HCT116 (cell line): ENCODE data around the gene TDRD10. TPM values are rescaled to one million over a fixed set of nuclear protein-coding genes. Genes with fewer than 3 reads are reported as not detected.

Experiments
- ATAC-seq: fragments of 200-7000 bp; cut with Tn5 transposase; 2 replicates; pipeline ENCODE4 v1.9.1; 2020; ENCODE audit warnings: mild to moderate bottlenecking, moderate library complexity
- BruUV-seq: library from RNA; stranded (reverse); fragments of 400-500 nt; replicated peaks from 2 replicates; lab custom pipeline; 2021; lab: Mats Ljungman, UMichigan
- CTCF ChIA-PET: fragments of 300-600 bp; sonication (Branson Sonifier 250); formaldehyde crosslinking; loops from one replicate; lab custom pipeline; 2021; ENCODE audit warnings: antibody characterized with exemption; lab: Charles Lee
- POLR2A ChIA-PET: fragments of 300-600, 350-600 bp; sonication (Branson Sonifier 250); formaldehyde crosslinking; loops from one replicate; lab custom pipeline; 2021; ENCODE audit warnings: antibody characterized with exemption; lab: Charles Lee
- RAD21 ChIA-PET, 2 experiments: fragments of 300-600 bp; sonication (Branson Sonifier 250); formaldehyde crosslinking; loops; one replicate each; lab custom pipeline; 2023; ENCODE audit warnings: low total read pairs in 2 of 2; ENCODE audit not compliant: uncharacterized antibody in 2 of 2, unreplicated experiment in 2 of 2, low non-redundant PET in 1 of 2; lab: Charles Lee
- DNase-seq: peaks from one replicate; pipeline ENCODE4 v3.0.0-alpha.2; 2010; ENCODE audit warnings: low read depth, low spot score
- H2AFZ ChIP-seq: fragments of 200-600 bp; shearing (Covaris generic), sonication (generic); 2 replicates; pipeline ENCODE4 v1.6.1; 2017; ENCODE audit warnings: low read depth, mixed run types, mixed read lengths, antibody characterized with exemption, low read length; ENCODE audit not compliant: poor library complexity, severe bottlenecking
- H3K27ac ChIP-seq: 2 replicates; pipeline ENCODE4 v1.5.1; 2012; ENCODE audit warnings: low read depth, low read length
- H3K27me3 ChIP-seq: fragments of 200-600 bp; sonication (generic); 2 replicates; pipeline ENCODE4 v1.6.1; 2016; ENCODE audit warnings: mixed run types, low read length, mixed read lengths; ENCODE audit not compliant: insufficient read depth
- H3K36me3 ChIP-seq, 2 experiments: fragments of 200-500 bp in 1 of 2; fragments of 200-600 bp in 1 of 2; sonication (Bioruptor generic) in 1 of 2; sonication (generic) in 1 of 2; 2 replicates each; pipeline versions ENCODE4 v1.5.1 to v1.6.1; 2014 to 2016; ENCODE audit warnings: low read length in 2 of 2, inconsistent platforms in 1 of 2, mixed read lengths in 1 of 2, mixed run types in 1 of 2; ENCODE audit not compliant: insufficient read depth in 2 of 2, control insufficient read depth in 1 of 2
- H3K4me1 ChIP-seq, 2 experiments: fragments of 200-600 bp in 1 of 2; sonication (generic) in 1 of 2; 2 replicates each; pipeline versions ENCODE4 v1.5.1 to v1.6.1; 2012 to 2017; ENCODE audit warnings: low read length in 2 of 2, inconsistent platforms in 1 of 2, mild to moderate bottlenecking in 1 of 2, mixed read lengths in 1 of 2, mixed run types in 1 of 2, moderate library complexity in 1 of 2; ENCODE audit not compliant: insufficient read depth in 2 of 2, control insufficient read depth in 1 of 2
- H3K4me2 ChIP-seq: fragments of 200-600 bp; sonication (generic); 2 replicates; pipeline ENCODE4 v1.6.1; 2017; ENCODE audit warnings: mixed run types, low read length, mixed read lengths
- H3K4me3 ChIP-seq, 2 experiments: fragments of 200-600 bp in 1 of 2; sonication (generic) in 1 of 2; replicated peaks in 1 of 2; 2 replicates each; pipeline ENCODE4 v1.5.1; 2011 to 2016; ENCODE audit warnings: low read length in 2 of 2, control low read depth in 1 of 2, low read depth in 1 of 2, mild to moderate bottlenecking in 1 of 2, mixed read lengths in 1 of 2, mixed run types in 1 of 2
- H3K79me2 ChIP-seq: fragments of 200-600 bp; sonication (generic); 2 replicates; pipeline ENCODE4 v1.6.1; 2017; ENCODE audit warnings: mild to moderate bottlenecking, mixed run types, low read length, moderate library complexity, mixed read lengths; ENCODE audit not compliant: insufficient read depth
- H3K9ac ChIP-seq: fragments of 200-600 bp; sonication (generic); 2 replicates; pipeline ENCODE4 v1.6.1; 2016; ENCODE audit warnings: low read length, mixed read lengths
- H3K9me2 ChIP-seq: fragments of 200-600 bp; sonication (generic), shearing (Covaris generic); 2 replicates; pipeline ENCODE4 v1.6.1; 2017; ENCODE audit warnings: mixed run types, mild to moderate bottlenecking, moderate library complexity; ENCODE audit not compliant: insufficient read depth
- H3K9me3 ChIP-seq, 2 experiments: fragments of 200-500 bp in 1 of 2; fragments of 200-600 bp in 1 of 2; sonication (Bioruptor generic) in 1 of 2; sonication (generic) in 1 of 2; 2 replicates each; pipeline ENCODE4 v1.6.1; 2014 to 2017; ENCODE audit warnings: low read length in 2 of 2, mixed read lengths in 2 of 2, inconsistent platforms in 1 of 2, low read depth in 1 of 2, mild to moderate bottlenecking in 1 of 2, mixed run types in 1 of 2, moderate library complexity in 1 of 2; ENCODE audit not compliant: control insufficient read depth in 1 of 2, insufficient read depth in 1 of 2
- H4K20me1 ChIP-seq: fragments of 200-600 bp; sonication (generic), shearing (Covaris generic); 2 replicates; pipeline ENCODE4 v1.6.1; 2017; ENCODE audit warnings: mixed run types, mild to moderate bottlenecking, moderate library complexity; ENCODE audit not compliant: insufficient read depth
- CBX3 ChIP-seq: IDR thresholded peaks from 2 replicates; pipeline ENCODE4 v1.6.1; 2012; ENCODE audit warnings: low read depth
- CTCF ChIP-seq, 3 experiments: fragments of 200-600 bp in 1 of 3; sonication (generic) in 1 of 3; IDR thresholded peaks in 2 of 3; conservative IDR thresholded peaks in 1 of 3; 2 replicates each; pipeline ENCODE4 v1.5.1; 2012 to 2017; ENCODE audit warnings: low read depth in 2 of 3, low read length in 2 of 3, antibody characterized with exemption in 1 of 3, borderline replicate concordance in 1 of 3, control low read depth in 1 of 3, mild to moderate bottlenecking in 1 of 3, mixed read lengths in 1 of 3, mixed run types in 1 of 3, moderate library complexity in 1 of 3; ENCODE audit not compliant: insufficient read depth in 1 of 3
- ELF1 ChIP-seq: IDR thresholded peaks from 2 replicates; pipeline ENCODE4 v1.6.1; 2012; ENCODE audit warnings: low read depth, borderline replicate concordance
- EZH2 ChIP-seq: fragments of 200-600 bp; sonication (generic); IDR thresholded peaks from 2 replicates; pipeline ENCODE4 v1.6.1; 2017; ENCODE audit warnings: antibody characterized with exemption, mixed run types
- FOSL1 ChIP-seq: IDR thresholded peaks from 2 replicates; pipeline ENCODE4 v1.6.1; 2012; ENCODE audit warnings: low read depth
- POLR2A ChIP-seq: IDR thresholded peaks from 2 replicates; pipeline ENCODE4 v1.7.0; 2011; ENCODE audit warnings: borderline replicate concordance; ENCODE audit not compliant: insufficient read depth, insufficient read length; ENCODE audit errors: extremely low read depth
- SP1 ChIP-seq: IDR thresholded peaks from 2 replicates; pipeline ENCODE4 v1.6.1; 2012; ENCODE audit warnings: low read depth
- SRF ChIP-seq: IDR thresholded peaks from 2 replicates; pipeline ENCODE4 v1.6.1; 2012; ENCODE audit warnings: low read depth
- YY1 ChIP-seq: IDR thresholded peaks from 2 replicates; pipeline ENCODE4 v1.6.1; 2011; ENCODE audit warnings: low read length, low read depth, moderate library complexity, mild to moderate bottlenecking; ENCODE audit not compliant: insufficient replicate concordance; ENCODE audit errors: extremely low read depth
- ZBTB33 ChIP-seq: IDR thresholded peaks from 2 replicates; pipeline ENCODE4 v1.6.1; 2011; ENCODE audit warnings: mild to moderate bottlenecking, low read length, moderate library complexity; ENCODE audit not compliant: insufficient replicate concordance; ENCODE audit errors: extremely low read depth
- ZFX ChIP-seq: fragments of 450-650 bp; IDR thresholded peaks from 2 replicates; pipeline ENCODE4 v1.6.1; 2017
- ZNF274 ChIP-seq: fragments of 200-500 bp; sonication (Bioruptor generic); IDR thresholded peaks from 2 replicates; pipeline ENCODE4 v1.6.1; 2014; ENCODE audit warnings: mild to moderate bottlenecking, low read depth, low read length, inconsistent platforms
- intact Hi-C: fragments of 100-400 bp; cut with micrococcal nuclease; formaldehyde crosslinking; loops from 2 replicates; pipeline ENCODE4 v1.10.0; 2022
- total RNA-seq: library from RNA; stranded (reverse); gene quantifications from one replicate; pipeline ENCODE4 v1.2.1, GENCODE V29; 2021; ENCODE audit not compliant: unreplicated experiment

The TDRD10 gene
- total RNA-seq, 1 experiment from 2014 or later: not detected

- TF ChIP-seq ELF1 (no peak), ZNF274 (no peak), ZFX (no peak), ZBTB33 (no peak), SP1 (no peak), FOSL1 (no peak), CBX3 (no peak), CTCF (IDR thresholded peaks at IDR 0.05 in 2 of 3, conservative IDR thresholded peaks at IDR 0.05 in 1 of 3; ENCODE audit: borderline replicate concordance in 1 of 3, insufficient read depth in 1 of 3, low read depth in 2 of 3, low read length in 2 of 3) (no peak), YY1 (no peak), EZH2 (no peak), POLR2A (no peak), SRF (no peak)
- TF ChIP-seq, all 23 proteins: peak for 0
- no peak overlapping the region for H2AFZ ChIP-seq
- H3K36me3 ChIP-seq: peaks cover 4 to 15% of the 10 kb centered on the region in 2 experiments; a peak in 2 of 4 replicates
- H3K79me2 ChIP-seq: no peaks in the 10 kb centered on the region
- no TSS peak for BruUV-seq
- no peaks in the 10 kb centered on the region for H4K20me1 ChIP-seq
- RAD21 ChIA-PET: no interaction called here
- DNase-seq: no peak
- peaks cover 2% of the 10 kb centered on the region; the same call in 1 of the 2 replicates for H3K27me3 ChIP-seq
- no peaks in the 10 kb centered on the region for H3K9me2 ChIP-seq
- POLR2A ChIA-PET: no interaction called here
- H3K9ac ChIP-seq: no peak overlapping the region
- no peak overlapping the region for H3K4me2 ChIP-seq
- ATAC-seq: 0 out of 2 replicates have a peak, but pooled peaks have one; percentile 11
- no peak overlapping the region for H3K4me3 ChIP-seq
- H3K27ac ChIP-seq: no peak overlapping the region
- CTCF ChIA-PET: interaction anchor here (1.9 kb wide), 1 partner anchor 15 kb away, joined by 5 read pairs; no protein-coding TSS in a partner anchor
- H3K4me1 ChIP-seq: no peaks in the 10 kb centered on the region
- H3K9me3 ChIP-seq: no peaks in the 10 kb centered on the region
- intact Hi-C loops: no loop called here
Observed at GRCh38 chr1:154574716-154575115, 72.7 kb downstream of the TDRD10 start.
